Mesothelial cell of epicardium (in vitro differentiated cells): ENCODE measurements around the gene SEPTIN8. TPM values are rescaled to one million over a fixed set of nuclear protein-coding genes. Genes with fewer than 3 reads are reported as not detected.

ENCODE experiments used
- DNase-seq, 2 experiments: peaks; one replicate each; pipeline ENCODE4 v3.0.0; 2021; ENCODE audit warnings: low spot score in 2 of 2; ENCODE audit not compliant: unreplicated experiment in 2 of 2
- H3K27ac Mint-ChIP-seq: 2 replicates; pipeline ENCODE4 v1.8.0; 2021; ENCODE audit warnings: mixed read lengths
- H3K27me3 Mint-ChIP-seq: 2 replicates; pipeline ENCODE4 v1.8.0; 2021; ENCODE audit warnings: low read depth, mixed read lengths
- H3K36me3 Mint-ChIP-seq: 2 replicates; pipeline ENCODE4 v1.8.0; 2021; ENCODE audit warnings: mixed read lengths
- H3K4me1 Mint-ChIP-seq: 2 replicates; pipeline ENCODE4 v1.8.0; 2021; ENCODE audit warnings: mixed read lengths
- H3K4me3 Mint-ChIP-seq: 2 replicates; pipeline ENCODE4 v1.8.0; 2021; ENCODE audit warnings: mild to moderate bottlenecking, moderate library complexity, mixed read lengths
- H3K9me3 Mint-ChIP-seq: 2 replicates; pipeline ENCODE4 v1.8.0; 2021; ENCODE audit warnings: mixed read lengths
- CTCF ChIP-seq: fragments of 200-600 bp; sonication (generic); IDR thresholded peaks from one replicate; pipeline ENCODE4 v1.5.0; 2021; ENCODE audit warnings: antibody characterized with exemption; ENCODE audit not compliant: unreplicated experiment
- total RNA-seq: library from RNA; stranded (reverse); gene quantifications from 3 replicates; pipeline ENCODE4 v1.2.1, GENCODE V29; 2021

SEPTIN8 gene
- total RNA-seq, 1 donor from 2014 or later, result 58.9 TPM

GRCh38 chr5:132704875-132705274, 72.2 kb downstream of the SEPTIN8 start:
- peaks cover 27% of the 10 kb centered on the region for H3K36me3 Mint-ChIP-seq
- no peaks in the 10 kb centered on the region for H3K27me3 Mint-ChIP-seq
- no peak for DNase-seq
- TF ChIP-seq CTCF, result no peak
- H3K4me1 Mint-ChIP-seq, result no peaks in the 10 kb centered on the region
- no peak overlapping the region for H3K27ac Mint-ChIP-seq
- H3K9me3 Mint-ChIP-seq, result no peaks in the 10 kb centered on the region
- no peak overlapping the region for H3K4me3 Mint-ChIP-seq

Other genes with a start within 250 kb of the SEPTIN8 start
- not detected in 3 replicates for gene IL5, start 233.7 kb downstream of the SEPTIN8 start, total RNA-seq
- gene RAD50, start 220.3 kb downstream of the SEPTIN8 start, total RNA-seq, result 50.3 to 52.5 TPM (median 51.6 TPM) in 3 replicates
- 0.33 to 0.78 TPM (median 0.50 TPM) in 3 replicates for gene IL13, start 119.1 kb downstream of the SEPTIN8 start, total RNA-seq
- gene IL4, start 103.2 kb downstream of the SEPTIN8 start, total RNA-seq, result not detected in 3 replicates
- gene KIF3A, start 39.7 kb downstream of the SEPTIN8 start, total RNA-seq, result 24.7 to 28.2 TPM (median 27.4 TPM) in 3 replicates
- gene CCNI2, start 29.8 kb downstream of the SEPTIN8 start, total RNA-seq, result 1.5 to 2.5 TPM (median 1.8 TPM) in 3 replicates
- gene SOWAHA, start 36.1 kb upstream of the SEPTIN8 start, total RNA-seq, result 0.52 to 0.67 TPM (median 0.64 TPM) in 3 replicates
- gene SHROOM1, start 53.4 kb upstream of the SEPTIN8 start, total RNA-seq, result 8.6 to 12.2 TPM (median 8.6 TPM) in 3 replicates
- 0.93 to 1.2 TPM (median 0.98 TPM) in 3 replicates for gene GDF9, start 89.2 kb upstream of the SEPTIN8 start, total RNA-seq
- gene UQCRQ, start 89.4 kb upstream of the SEPTIN8 start, total RNA-seq, result 258 to 329 TPM (median 308 TPM) in 3 replicates
- 1.9 to 2.6 TPM (median 1.9 TPM) in 3 replicates for gene LEAP2, start 96.4 kb upstream of the SEPTIN8 start, total RNA-seq
- 117 to 119 TPM (median 117 TPM) in 3 replicates for gene AFF4, start 186.4 kb upstream of the SEPTIN8 start, total RNA-seq
- gene ZCCHC10, start 249.3 kb upstream of the SEPTIN8 start, total RNA-seq, result 18.2 to 19.5 TPM (median 18.7 TPM) in 3 replicates